ENCODE results near the gene ANKRD52. TPM values are rescaled to one million over a fixed set of nuclear protein-coding genes. Genes with fewer than 3 reads are reported as not detected.

The ANKRD52 gene
- total and polyA plus RNA-seq, 2 experiments from 2014 or later, result 20.3 to 25.2 TPM

DNA sequence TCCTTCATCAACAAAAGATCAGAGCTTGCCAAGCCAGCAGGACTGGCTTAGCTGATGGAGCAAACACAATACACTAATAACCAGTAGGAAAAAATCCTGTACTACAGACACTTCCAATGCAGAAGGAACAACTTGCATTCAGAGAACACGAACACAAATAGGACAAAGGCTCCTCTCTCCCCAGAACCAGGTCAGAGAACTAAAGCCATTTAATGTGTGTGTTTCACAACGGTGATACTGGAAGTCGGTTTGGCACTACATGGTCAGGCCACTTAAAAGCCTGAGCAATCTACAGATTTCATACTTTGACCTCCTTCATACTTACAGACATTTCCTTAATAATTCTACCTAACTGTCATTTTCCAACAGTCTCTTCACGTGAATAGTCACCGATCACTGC lies 35.6 kb upstream of the ANKRD52 start (continued):
- TF ChIP-seq, protein P1, sequence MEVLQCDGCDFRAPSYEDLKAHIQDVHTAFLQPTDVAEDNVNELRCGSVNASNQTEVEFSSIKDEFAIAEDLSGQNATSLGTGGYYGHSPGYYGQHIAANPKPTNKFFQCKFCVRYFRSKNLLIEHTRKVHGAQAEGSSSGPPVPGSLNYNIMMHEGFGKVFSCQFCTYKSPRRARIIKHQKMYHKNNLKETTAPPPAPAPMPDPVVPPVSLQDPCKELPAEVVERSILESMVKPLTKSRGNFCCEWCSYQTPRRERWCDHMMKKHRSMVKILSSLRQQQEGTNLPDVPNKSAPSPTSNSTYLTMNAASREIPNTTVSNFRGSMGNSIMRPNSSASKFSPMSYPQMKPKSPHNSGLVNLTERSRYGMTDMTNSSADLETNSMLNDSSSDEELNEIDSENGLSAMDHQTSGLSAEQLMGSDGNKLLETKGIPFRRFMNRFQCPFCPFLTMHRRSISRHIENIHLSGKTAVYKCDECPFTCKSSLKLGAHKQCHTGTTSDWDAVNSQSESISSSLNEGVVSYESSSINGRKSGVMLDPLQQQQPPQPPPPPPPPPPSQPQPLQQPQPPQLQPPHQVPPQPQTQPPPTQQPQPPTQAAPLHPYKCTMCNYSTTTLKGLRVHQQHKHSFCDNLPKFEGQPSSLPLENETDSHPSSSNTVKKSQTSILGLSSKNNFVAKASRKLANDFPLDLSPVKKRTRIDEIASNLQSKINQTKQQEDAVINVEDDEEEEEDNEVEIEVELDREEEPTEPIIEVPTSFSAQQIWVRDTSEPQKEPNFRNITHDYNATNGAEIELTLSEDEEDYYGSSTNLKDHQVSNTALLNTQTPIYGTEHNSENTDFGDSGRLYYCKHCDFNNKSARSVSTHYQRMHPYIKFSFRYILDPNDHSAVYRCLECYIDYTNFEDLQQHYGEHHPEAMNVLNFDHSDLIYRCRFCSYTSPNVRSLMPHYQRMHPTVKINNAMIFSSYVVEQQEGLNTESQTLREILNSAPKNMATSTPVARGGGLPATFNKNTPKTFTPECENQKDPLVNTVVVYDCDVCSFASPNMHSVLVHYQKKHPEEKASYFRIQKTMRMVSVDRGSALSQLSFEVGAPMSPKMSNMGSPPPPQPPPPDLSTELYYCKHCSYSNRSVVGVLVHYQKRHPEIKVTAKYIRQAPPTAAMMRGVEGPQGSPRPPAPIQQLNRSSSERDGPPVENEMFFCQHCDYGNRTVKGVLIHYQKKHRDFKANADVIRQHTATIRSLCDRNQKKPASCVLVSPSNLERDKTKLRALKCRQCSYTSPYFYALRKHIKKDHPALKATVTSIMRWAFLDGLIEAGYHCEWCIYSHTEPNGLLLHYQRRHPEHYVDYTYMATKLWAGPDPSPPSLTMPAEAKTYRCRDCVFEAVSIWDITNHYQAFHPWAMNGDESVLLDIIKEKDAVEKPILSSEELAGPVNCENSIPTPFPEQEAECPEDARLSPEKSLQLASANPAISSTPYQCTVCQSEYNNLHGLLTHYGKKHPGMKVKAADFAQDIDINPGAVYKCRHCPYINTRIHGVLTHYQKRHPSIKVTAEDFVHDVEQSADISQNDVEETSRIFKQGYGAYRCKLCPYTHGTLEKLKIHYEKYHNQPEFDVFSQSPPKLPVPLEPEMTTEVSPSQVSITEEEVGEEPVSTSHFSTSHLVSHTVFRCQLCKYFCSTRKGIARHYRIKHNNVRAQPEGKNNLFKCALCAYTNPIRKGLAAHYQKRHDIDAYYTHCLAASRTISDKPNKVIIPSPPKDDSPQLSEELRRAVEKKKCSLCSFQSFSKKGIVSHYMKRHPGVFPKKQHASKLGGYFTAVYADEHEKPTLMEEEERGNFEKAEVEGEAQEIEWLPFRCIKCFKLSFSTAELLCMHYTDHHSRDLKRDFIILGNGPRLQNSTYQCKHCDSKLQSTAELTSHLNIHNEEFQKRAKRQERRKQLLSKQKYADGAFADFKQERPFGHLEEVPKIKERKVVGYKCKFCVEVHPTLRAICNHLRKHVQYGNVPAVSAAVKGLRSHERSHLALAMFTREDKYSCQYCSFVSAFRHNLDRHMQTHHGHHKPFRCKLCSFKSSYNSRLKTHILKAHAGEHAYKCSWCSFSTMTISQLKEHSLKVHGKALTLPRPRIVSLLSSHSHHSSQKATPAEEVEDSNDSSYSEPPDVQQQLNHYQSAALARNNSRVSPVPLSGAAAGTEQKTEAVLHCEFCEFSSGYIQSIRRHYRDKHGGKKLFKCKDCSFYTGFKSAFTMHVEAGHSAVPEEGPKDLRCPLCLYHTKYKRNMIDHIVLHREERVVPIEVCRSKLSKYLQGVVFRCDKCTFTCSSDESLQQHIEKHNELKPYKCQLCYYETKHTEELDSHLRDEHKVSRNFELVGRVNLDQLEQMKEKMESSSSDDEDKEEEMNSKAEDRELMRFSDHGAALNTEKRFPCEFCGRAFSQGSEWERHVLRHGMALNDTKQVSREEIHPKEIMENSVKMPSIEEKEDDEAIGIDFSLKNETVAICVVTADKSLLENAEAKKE (CRISPR knock-in tag; IDR thresholded peaks at IDR 0.05), result no peak

DNA sequence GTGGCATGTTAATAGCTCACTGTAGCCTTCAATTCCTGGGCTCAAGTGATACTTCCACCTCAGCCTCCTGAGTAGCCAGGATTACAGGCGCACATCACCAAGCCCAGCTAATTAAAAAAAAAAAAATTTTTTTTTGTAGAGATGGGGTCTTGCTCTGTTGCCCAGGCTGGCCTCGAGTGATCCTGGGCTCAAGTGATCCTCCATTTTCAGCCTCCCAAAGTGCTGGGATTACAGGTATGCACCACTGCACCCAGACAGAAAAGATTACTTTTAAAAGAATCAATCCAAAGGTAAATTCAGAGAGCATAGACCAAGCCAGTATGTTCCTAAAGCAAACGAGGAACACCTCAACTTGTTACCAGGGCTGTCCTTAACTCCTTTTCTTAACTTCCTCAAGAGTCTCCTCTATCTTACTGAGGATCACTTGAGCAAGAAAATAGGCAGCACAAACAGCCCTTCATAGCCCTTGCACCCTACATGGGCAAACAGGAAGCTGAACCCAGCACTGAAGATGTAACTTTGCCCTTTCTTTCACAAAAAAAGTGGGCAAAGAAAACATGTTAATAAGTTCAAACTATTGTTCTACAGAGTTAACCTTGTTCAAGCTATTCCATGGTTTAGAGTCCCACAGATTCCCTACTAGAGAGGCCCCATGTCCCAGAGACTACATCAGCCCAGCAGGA lies 30.7 kb upstream of the ANKRD52 start:
- H3K27ac Mint-ChIP-seq, result no peak overlapping the region
- no peak for ATAC-seq
- H3K4me3 Mint-ChIP-seq, result no peak overlapping the region
- H3K36me3 Mint-ChIP-seq (ENCODE audit: low read depth), result peaks cover 36% of the 10 kb centered on the region
- H3F3A ChIP-seq (replicated peaks; ENCODE audit: low read depth), result peaks cover 23% of the 10 kb centered on the region; the same call in 1 of the 2 replicates
- no peaks in the 10 kb centered on the region; the same call in 1 of the 2 replicates for H4K20me1 ChIP-seq (replicated peaks; ENCODE audit: insufficient read depth)
- no peaks in the 10 kb centered on the region for H3K9me3 Mint-ChIP-seq
- no peaks in the 10 kb centered on the region for H3K9me2 ChIP-seq (ENCODE audit: insufficient read depth)
- TF ChIP-seq REST (IDR thresholded peaks at IDR 0.05; ENCODE audit: unreplicated experiment), result no peak
- no peak for TF ChIP-seq STAT1 (IDR thresholded peaks at IDR 0.05; ENCODE audit: unreplicated experiment)
- TF ChIP-seq ZNF331 (CRISPR knock-in tag; IDR thresholded peaks at IDR 0.05; ENCODE audit: low read depth), result no peak
- no peak for TF ChIP-seq CREB1 (CRISPR knock-in tag; IDR thresholded peaks at IDR 0.05; ENCODE audit: low read depth)
- no peak for TF ChIP-seq CTCF (conservative IDR thresholded peaks at IDR 0.05; ENCODE audit: low read depth in 2 of 2)
- TF ChIP-seq NANOG (IDR thresholded peaks at IDR 0.05; ENCODE audit: borderline replicate concordance), result no peak
- H3K27ac ChIP-seq (ENCODE audit: low read depth), result no peak overlapping the region; the same call in 1 of the 2 replicates
- peaks cover 14% of the 10 kb centered on the region for H3K36me3 ChIP-seq (ENCODE audit: insufficient read depth)
- H3K27me3 Mint-ChIP-seq (ENCODE audit: insufficient read depth, low read depth, poor library complexity), result peaks cover 5% of the 10 kb centered on the region
- H3K79me2 ChIP-seq (replicated peaks; ENCODE audit: insufficient read depth), result peaks cover 55% of the 10 kb centered on the region
- peaks cover 13% of the 10 kb centered on the region for H3K4me1 ChIP-seq (ENCODE audit: insufficient read depth)
- no peak overlapping the region for H2AFZ ChIP-seq
- H3K4me3 ChIP-seq, result no peak overlapping the region
- DNase-seq (ENCODE audit: low spot score), result no peak
- no peaks in the 10 kb centered on the region for H3K27me3 ChIP-seq (ENCODE audit: insufficient read depth)
- no peak overlapping the region for H3K4me2 ChIP-seq
- H3K4me1 Mint-ChIP-seq, result peaks cover 9% of the 10 kb centered on the region
